Measurements from ENCODE around the gene UBL4A.
"Not testable (repeated sequence)": the region's sequence is repeated elsewhere in the genome, so short reads cannot be mapped to it uniquely, and the experiment has no call there.

Gene UBL4A

GRCh38 chrX:154508384-154508745 is 21.9 kb upstream of the UBL4A start:
- DNase-seq (ENCODE audit: low read depth): no peak
- no peak for TF ChIP-seq CTCF (IDR thresholded peaks at IDR 0.05; ENCODE audit: insufficient read depth, low read depth, low read length, missing control alignments)
- H3K4me3 ChIP-seq (ENCODE audit: low read depth, low read length): no peak overlapping the region

GRCh38 chrX:154507673-154508383 is 21.4 kb upstream of the UBL4A start:
- TF ChIP-seq CTCF (IDR thresholded peaks at IDR 0.05; ENCODE audit: insufficient read depth, low read depth, low read length, missing control alignments): no peak
- H3K4me3 ChIP-seq (ENCODE audit: low read depth, low read length): no peak overlapping the region
- DNase-seq (ENCODE audit: low read depth): no peak

- no peak for TF ChIP-seq CTCF (IDR thresholded peaks at IDR 0.05; ENCODE audit: insufficient read depth, low read depth, low read length, missing control alignments)
- no peak for DNase-seq (ENCODE audit: low read depth)
Measured at GRCh38 chrX:154506483-154507332, 20.3 kb upstream of the UBL4A start.

GRCh38 chrX:154505734-154506133 is 19.3 kb upstream of the UBL4A start:
- TF ChIP-seq CTCF (IDR thresholded peaks at IDR 0.05; ENCODE audit: insufficient read depth, low read depth, low read length, missing control alignments): no peak
- no peak overlapping the region for H3K4me3 ChIP-seq (ENCODE audit: low read depth, low read length)
- no peak for DNase-seq (ENCODE audit: low read depth)

More at GRCh38 chrX:154506483-154507332, 20.3 kb upstream of the UBL4A start:
- no peak overlapping the region for H3K4me3 ChIP-seq (ENCODE audit: low read depth, low read length)

GRCh38 chrX:154502989-154503388 is 16.6 kb upstream of the UBL4A start:
- no peak for DNase-seq (ENCODE audit: low read depth)
- H3K4me3 ChIP-seq (ENCODE audit: low read depth, low read length): no peak overlapping the region
- no peak for TF ChIP-seq CTCF (IDR thresholded peaks at IDR 0.05; ENCODE audit: insufficient read depth, low read depth, low read length, missing control alignments)

- H3K4me3 ChIP-seq (ENCODE audit: low read depth, low read length): no peak overlapping the region
- DNase-seq (ENCODE audit: low read depth): no peak
- TF ChIP-seq CTCF (IDR thresholded peaks at IDR 0.05; ENCODE audit: insufficient read depth, low read depth, low read length, missing control alignments): no peak
Measured at GRCh38 chrX:154502098-154502497, 15.7 kb upstream of the UBL4A start.

- not testable (repeated sequence) for H3K4me3 ChIP-seq (ENCODE audit: low read depth, low read length)
Measured at GRCh38 chrX:154501423-154501822, 15.0 kb upstream of the UBL4A start.

GRCh38 chrX:154496591-154497137 is 10.2 kb upstream of the UBL4A start:
- DNase-seq (ENCODE audit: low read depth); H3K4me3 ChIP-seq (ENCODE audit: low read depth, low read length): not testable (repeated sequence)

More at GRCh38 chrX:154501423-154501822, 15.0 kb upstream of the UBL4A start:
- not testable (repeated sequence) for DNase-seq (ENCODE audit: low read depth)

Measured in GM12865 (cell line).